Effector CD8-positive, alpha-beta T cell (primary cell): ENCODE data around the gene CRISPLD2.

Experiments
- DNase-seq: peaks from one replicate; lab custom pipeline; 2025; lab: John Stamatoyannopoulos, UW

The CRISPLD2 gene

GRCh38 chr16:84800158-84800978 is 19.4 kb upstream of the CRISPLD2 start:
- DNase-seq = no peak

GRCh38 chr16:84803146-84803545 is 16.6 kb upstream of the CRISPLD2 start:
- DNase-seq = no peak

GRCh38 chr16:84804326-84804725 is 15.5 kb upstream of the CRISPLD2 start:
- DNase-seq = no peak

GRCh38 chr16:84806256-84806889 is 13.4 kb upstream of the CRISPLD2 start:
- no peak for DNase-seq

GRCh38 chr16:84806890-84807258 is 12.9 kb upstream of the CRISPLD2 start:
- DNase-seq = no peak

GRCh38 chr16:84807776-84808175 is 12.0 kb upstream of the CRISPLD2 start:
- DNase-seq = no peak

GRCh38 chr16:84808826-84809225 is 11.0 kb upstream of the CRISPLD2 start:
- DNase-seq = no peak

- no peak for DNase-seq
These were observed 9.1 kb upstream of the CRISPLD2 start for GRCh38 chr16:84810518-84811273.

GRCh38 chr16:84811529-84811928 is 8.3 kb upstream of the CRISPLD2 start:
- no peak for DNase-seq

GRCh38 chr16:84813141-84813934 is 6.4 kb upstream of the CRISPLD2 start:
- no peak for DNase-seq

GRCh38 chr16:84815462-84815861 is 4.3 kb upstream of the CRISPLD2 start:
- DNase-seq = no peak

- no peak for DNase-seq
These were observed 3.8 kb upstream of the CRISPLD2 start for GRCh38 chr16:84816023-84816422.

GRCh38 chr16:84816485-84816884 is 3.3 kb upstream of the CRISPLD2 start:
- DNase-seq = no peak

GRCh38 chr16:84817206-84817605 is 2.6 kb upstream of the CRISPLD2 start:
- DNase-seq = no peak

- no peak for DNase-seq
These were observed 2.2 kb upstream of the CRISPLD2 start for GRCh38 chr16:84817613-84818012.

- no peak for DNase-seq
These were observed 1.7 kb upstream of the CRISPLD2 start for GRCh38 chr16:84818133-84818532.

GRCh38 chr16:84818989-84819643 is 669 bp upstream of the CRISPLD2 start:
- DNase-seq = no peak

- DNase-seq = no peak
These were observed 510 bp downstream of the CRISPLD2 start for GRCh38 chr16:84820305-84820684.

- DNase-seq = no peak
These were observed 986 bp downstream of the CRISPLD2 start for GRCh38 chr16:84820771-84821170.

GRCh38 chr16:84821179-84821578 is 1.4 kb downstream of the CRISPLD2 start:
- no peak for DNase-seq
